ENCODE data around the gene GYPA.

DNA sequence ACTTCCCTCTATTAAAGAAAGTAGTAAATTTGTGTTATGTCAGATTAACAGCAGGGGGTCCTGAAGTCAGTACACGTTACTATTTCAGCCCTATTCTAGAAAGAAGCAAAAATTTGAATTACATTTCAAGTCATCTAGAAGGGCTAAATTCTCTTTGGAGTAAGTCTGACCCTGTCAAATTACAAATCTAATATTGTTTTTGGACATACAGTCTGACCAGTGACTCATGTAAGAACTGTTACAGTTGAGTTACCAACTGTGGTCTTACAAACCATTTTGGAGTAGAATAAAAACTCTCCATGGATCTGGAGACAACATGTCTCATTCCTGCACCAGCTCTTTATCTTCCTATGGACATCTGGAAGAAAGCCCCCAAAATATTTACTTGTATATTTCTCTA, 36.0 kb upstream of the GYPA start:
- TF ChIP-seq, protein P1, sequence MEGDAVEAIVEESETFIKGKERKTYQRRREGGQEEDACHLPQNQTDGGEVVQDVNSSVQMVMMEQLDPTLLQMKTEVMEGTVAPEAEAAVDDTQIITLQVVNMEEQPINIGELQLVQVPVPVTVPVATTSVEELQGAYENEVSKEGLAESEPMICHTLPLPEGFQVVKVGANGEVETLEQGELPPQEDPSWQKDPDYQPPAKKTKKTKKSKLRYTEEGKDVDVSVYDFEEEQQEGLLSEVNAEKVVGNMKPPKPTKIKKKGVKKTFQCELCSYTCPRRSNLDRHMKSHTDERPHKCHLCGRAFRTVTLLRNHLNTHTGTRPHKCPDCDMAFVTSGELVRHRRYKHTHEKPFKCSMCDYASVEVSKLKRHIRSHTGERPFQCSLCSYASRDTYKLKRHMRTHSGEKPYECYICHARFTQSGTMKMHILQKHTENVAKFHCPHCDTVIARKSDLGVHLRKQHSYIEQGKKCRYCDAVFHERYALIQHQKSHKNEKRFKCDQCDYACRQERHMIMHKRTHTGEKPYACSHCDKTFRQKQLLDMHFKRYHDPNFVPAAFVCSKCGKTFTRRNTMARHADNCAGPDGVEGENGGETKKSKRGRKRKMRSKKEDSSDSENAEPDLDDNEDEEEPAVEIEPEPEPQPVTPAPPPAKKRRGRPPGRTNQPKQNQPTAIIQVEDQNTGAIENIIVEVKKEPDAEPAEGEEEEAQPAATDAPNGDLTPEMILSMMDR (IDR thresholded peaks at IDR 0.05; ENCODE audit: low read length) = no peak
- no peak for TF ChIP-seq EZH2 (optimal IDR thresholded peaks at IDR 0.05; ENCODE audit: low read depth, low read length)
- no peak for TF ChIP-seq EZH2phosphoT487 (IDR thresholded peaks at IDR 0.05; ENCODE audit: low read length)
